CD4-positive, alpha-beta T cell treated with Interleukin-17A for 1 hour (primary cell): ENCODE results near the gene PPP6R2.

ENCODE experiments used
- DNase-seq: peaks from one replicate; pipeline ENCODE4 v3.0.0-alpha.2; 2020

PPP6R2 gene

GRCh38 chr22:50306753-50307749, 36.1 kb upstream of the PPP6R2 start, which contains the start of gene PLXNB2:
Gene PLXNB2 (minus strand): TSS chr22:50307646. CDS start chr22:50290584, 17,062 bp downstream.
- peak; percentile 31 for DNase-seq

GRCh38 chr22:50307890-50308596, 35.1 kb upstream of the PPP6R2 start:
- no peak for DNase-seq

GRCh38 chr22:50308597-50308935, 34.6 kb upstream of the PPP6R2 start:
- no peak for DNase-seq

GRCh38 chr22:50308986-50309600, 34.0 kb upstream of the PPP6R2 start:
- DNase-seq = no peak

- DNase-seq = no peak
These were observed 33.5 kb upstream of the PPP6R2 start for GRCh38 chr22:50309601-50309991.

GRCh38 chr22:50310031-50310722, 33.0 kb upstream of the PPP6R2 start:
- DNase-seq = no peak

- no peak for DNase-seq
These were observed 32.1 kb upstream of the PPP6R2 start for GRCh38 chr22:50310949-50311444.

GRCh38 chr22:50311606-50312351, 31.3 kb upstream of the PPP6R2 start:
- DNase-seq = no peak

GRCh38 chr22:50312371-50312770, 30.8 kb upstream of the PPP6R2 start:
- DNase-seq = no peak

- DNase-seq = no peak
These were observed 30.1 kb upstream of the PPP6R2 start for GRCh38 chr22:50313021-50313420.

- DNase-seq = no peak
These were observed 29.5 kb upstream of the PPP6R2 start for GRCh38 chr22:50313600-50313999.

- no peak for DNase-seq
These were observed 29.1 kb upstream of the PPP6R2 start for GRCh38 chr22:50314081-50314454.

- peak; percentile 79 for DNase-seq
These were observed 28.5 kb upstream of the PPP6R2 start for GRCh38 chr22:50314455-50315288.

GRCh38 chr22:50315289-50316113, 27.6 kb upstream of the PPP6R2 start:
- no peak for DNase-seq

- no peak for DNase-seq
These were observed 26.7 kb upstream of the PPP6R2 start for GRCh38 chr22:50316114-50317065.

GRCh38 chr22:50317178-50317577, 25.9 kb upstream of the PPP6R2 start:
- DNase-seq = no peak

GRCh38 chr22:50317674-50318073, 25.5 kb upstream of the PPP6R2 start:
- DNase-seq = no peak

- no peak for DNase-seq
These were observed 24.8 kb upstream of the PPP6R2 start for GRCh38 chr22:50318356-50318697.
